Measurements from ENCODE around the gene FAM174B.

FAM174B gene

DNA sequence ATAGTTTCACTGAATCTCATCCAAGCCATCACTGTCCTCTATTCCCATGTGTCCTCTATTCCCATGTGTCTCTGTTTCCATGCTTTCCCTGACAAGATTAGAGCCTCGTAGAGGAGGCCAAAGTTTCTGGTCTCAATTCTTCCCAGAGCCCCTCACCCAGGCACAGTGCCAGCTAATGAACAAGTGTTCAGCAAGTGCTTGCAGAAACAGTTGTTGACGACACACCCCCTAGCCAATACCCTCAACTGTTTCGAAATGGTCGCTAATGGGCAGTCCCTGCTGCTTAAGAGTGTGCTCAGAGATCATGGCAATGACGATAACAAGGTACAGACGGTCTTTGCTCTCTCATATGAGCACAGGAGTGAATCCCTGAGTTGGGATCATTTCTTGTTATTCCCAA lies 73.4 kb downstream of the FAM174B start:
- DNase-seq: no peak
- no peak for TF ChIP-seq CTCF (IDR thresholded peaks at IDR 0.05; ENCODE audit: low read depth, low read length)
- H3K36me3 ChIP-seq: no peaks in the 10 kb centered on the region
- no peak overlapping the region for H3K4me3 ChIP-seq (ENCODE audit: low read depth, low read length)
- H3K27me3 ChIP-seq (ENCODE audit: insufficient read depth, low read depth, severe bottlenecking): no peaks in the 10 kb centered on the region
- no peaks in the 10 kb centered on the region for H3K9me3 ChIP-seq (ENCODE audit: severe bottlenecking)
- H3K27ac ChIP-seq: no peak overlapping the region

DNA sequence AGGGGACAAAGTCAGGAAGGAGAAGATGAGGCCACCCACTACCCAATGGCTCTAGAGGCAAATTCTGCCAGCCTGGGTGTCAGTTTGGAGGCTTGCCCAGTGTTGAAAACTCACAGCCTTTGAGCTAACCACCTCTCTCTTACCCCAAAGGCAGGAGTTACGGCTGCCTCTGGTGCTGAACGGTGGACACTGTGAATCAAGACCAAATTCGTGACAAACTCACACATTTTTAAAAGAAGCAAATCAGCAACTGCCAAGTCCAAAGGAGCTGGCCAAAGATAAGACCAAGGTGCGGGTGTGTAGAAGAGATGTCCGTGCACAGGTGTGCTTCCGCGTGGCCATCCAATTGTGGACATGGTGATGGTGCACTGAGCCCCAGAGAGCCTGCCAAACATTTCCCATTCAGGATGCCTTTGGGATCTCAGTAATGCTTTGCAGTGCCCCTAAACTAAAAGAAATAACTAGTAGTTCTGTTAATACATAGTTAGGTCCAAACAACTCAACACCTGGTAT lies 74.6 kb downstream of the FAM174B start:
- Histone ChIP-seq H3K9me3 (ENCODE audit: severe bottlenecking) (no peaks in the 10 kb centered on the region), H3K36me3 (no peaks in the 10 kb centered on the region), H3K27ac (no peak overlapping the region), H3K4me3 (ENCODE audit: low read depth, low read length) (no peak overlapping the region), H3K27me3 (ENCODE audit: insufficient read depth, low read depth, severe bottlenecking) (no peaks in the 10 kb centered on the region)
- no peak for TF ChIP-seq CTCF (IDR thresholded peaks at IDR 0.05; ENCODE audit: low read depth, low read length)
- no peak for DNase-seq

DNA sequence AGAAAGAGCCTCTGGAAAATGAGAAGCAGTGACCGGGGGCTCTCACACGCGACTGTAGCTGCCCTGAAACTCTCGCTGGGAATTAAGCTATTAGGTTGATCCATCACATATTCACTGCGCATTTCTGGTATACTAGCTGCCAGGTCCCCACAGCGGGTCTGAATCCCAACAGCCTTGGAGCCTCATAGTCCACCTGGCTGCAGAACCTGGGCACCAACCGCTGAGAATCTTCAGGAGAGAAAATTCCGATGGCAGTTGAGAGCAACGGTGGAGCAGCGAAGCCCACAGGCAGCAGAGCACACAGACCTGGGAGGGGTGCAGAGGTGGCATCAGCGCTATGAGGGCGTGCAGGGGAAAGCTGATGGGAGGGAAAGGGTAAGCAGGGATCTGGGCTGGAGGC lies 75.1 kb downstream of the FAM174B start:
- Histone ChIP-seq H3K27me3 (ENCODE audit: insufficient read depth, low read depth, severe bottlenecking) (no peaks in the 10 kb centered on the region), H3K4me3 (ENCODE audit: low read depth, low read length) (no peak overlapping the region), H3K36me3 (no peaks in the 10 kb centered on the region), H3K27ac (no peak overlapping the region), H3K9me3 (ENCODE audit: severe bottlenecking) (no peaks in the 10 kb centered on the region)
- TF ChIP-seq CTCF (IDR thresholded peaks at IDR 0.05; ENCODE audit: low read depth, low read length): no peak
- DNase-seq: no peak

DNA sequence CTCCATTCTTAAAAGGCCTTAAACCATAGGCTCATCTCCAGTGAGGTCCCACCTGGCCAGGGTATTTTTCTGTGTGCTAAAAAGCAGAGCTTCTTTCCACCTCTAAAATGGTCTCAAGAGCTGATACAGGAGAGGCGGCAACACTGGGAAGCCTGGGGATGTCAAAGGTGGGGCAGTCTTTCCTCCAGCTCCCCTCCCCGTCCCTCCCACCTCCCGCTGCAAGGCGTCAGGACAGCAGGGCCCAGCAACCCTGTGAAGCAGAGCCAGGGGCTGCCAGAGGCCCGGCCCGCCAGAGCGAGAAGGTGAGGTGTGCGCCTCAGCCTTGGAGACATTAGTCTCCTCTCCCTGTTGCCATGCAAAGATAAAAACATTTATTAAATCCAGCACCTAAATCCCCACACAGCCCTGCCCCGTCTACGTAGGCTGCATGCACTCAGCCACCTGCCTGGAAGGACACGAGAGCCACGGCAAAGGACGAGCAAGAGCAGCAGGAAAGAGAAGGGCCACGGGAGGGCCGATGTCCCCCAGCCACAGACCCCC lies 75.6 kb downstream of the FAM174B start:
- H3K4me3 ChIP-seq (ENCODE audit: low read depth, low read length): no peak overlapping the region
- no peak overlapping the region for H3K27ac ChIP-seq
- no peaks in the 10 kb centered on the region for H3K9me3 ChIP-seq (ENCODE audit: severe bottlenecking)
- no peaks in the 10 kb centered on the region for H3K27me3 ChIP-seq (ENCODE audit: insufficient read depth, low read depth, severe bottlenecking)
- H3K36me3 ChIP-seq: no peaks in the 10 kb centered on the region
- no peak for DNase-seq
- no peak for TF ChIP-seq CTCF (IDR thresholded peaks at IDR 0.05; ENCODE audit: low read depth, low read length)

DNA sequence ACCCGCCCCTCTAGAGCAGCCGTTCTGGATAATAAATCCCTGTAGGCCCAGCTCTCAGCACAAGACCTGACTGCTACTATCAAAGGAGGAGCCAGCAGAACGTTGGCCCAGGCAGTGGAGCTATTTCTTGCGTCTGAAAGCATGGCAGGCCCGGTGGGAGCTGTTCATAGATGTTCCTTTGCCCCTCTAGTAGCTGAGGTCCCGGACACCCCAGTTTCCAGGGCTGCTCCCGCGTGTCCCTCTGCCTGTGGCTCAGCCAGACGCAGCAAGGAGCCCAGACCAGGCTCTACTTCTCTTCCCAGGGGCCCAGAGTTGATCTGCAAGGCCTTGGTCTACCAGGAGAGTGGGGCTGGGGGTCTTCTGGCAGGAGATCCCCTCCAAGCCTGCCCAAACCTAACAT lies 76.1 kb downstream of the FAM174B start:
- no peaks in the 10 kb centered on the region for H3K27me3 ChIP-seq (ENCODE audit: insufficient read depth, low read depth, severe bottlenecking)

More for the DNA sequence above, 76.1 kb downstream of the FAM174B start:
- DNase-seq: no peak
- Histone ChIP-seq H3K4me3 (ENCODE audit: low read depth, low read length) (no peak overlapping the region), H3K36me3 (no peaks in the 10 kb centered on the region), H3K27ac (no peak overlapping the region), H3K9me3 (ENCODE audit: severe bottlenecking) (no peaks in the 10 kb centered on the region)
- no peak for TF ChIP-seq CTCF (IDR thresholded peaks at IDR 0.05; ENCODE audit: low read depth, low read length)

Data from WERI-Rb-1 (cell line).